Right lobe of liver (tissue), 6 donors: ENCODE results near the gene KCNK7. TPM values are rescaled to one million over a fixed set of nuclear protein-coding genes. Genes with fewer than 3 reads are reported as not detected.

Source experiments
- ATAC-seq, 4 donors: fragments of 200-7000 bp; cut with Tn5 transposase; one replicate each; pipeline ENCODE4 v1.9.1; 2020; ENCODE audit warnings: mild to moderate bottlenecking in 4 of 4, moderate library complexity in 4 of 4
- DNase-seq, 3 donors: peaks; one replicate each; pipeline ENCODE4 v3.0.0-alpha.2; 2020
- H3K27ac ChIP-seq, 3 donors: fragments of 200-600 bp; one replicate each; pipeline ENCODE4 v1.8.0; 2022
- H3K27me3 ChIP-seq, 2 donors: fragments of 200-600 bp; one replicate each; pipeline ENCODE4 v1.8.0; 2022
- H3K36me3 ChIP-seq, 4 donors: fragments of 200-600 bp; sonication (generic) in 1 of 4; one replicate each; pipeline versions ENCODE4 v1.5.1 to v1.8.0; 2017 to 2022; ENCODE audit warnings: control low read depth in 1 of 4
- H3K4me1 ChIP-seq, 4 donors: fragments of 200-600 bp; sonication (generic) in 1 of 4; one replicate each; pipeline versions ENCODE4 v1.5.1 to v1.8.0; 2017 to 2022; ENCODE audit warnings: control low read depth in 1 of 4
- H3K4me3 ChIP-seq, 3 donors: fragments of 200-600 bp; one replicate each; pipeline ENCODE4 v1.8.0; 2022
- H3K9me3 ChIP-seq, 4 donors: fragments of 200-600 bp; sonication (generic) in 1 of 4; one replicate each; pipeline versions ENCODE4 v1.5.1 to v1.8.0; 2017 to 2022; ENCODE audit warnings: control low read depth in 1 of 4
- CTCF ChIP-seq, 4 donors: fragments of 200-600 bp in 3 of 4; fragments of 450-650 bp in 1 of 4; IDR thresholded peaks; one replicate each; pipeline versions ENCODE4 v1.5.1 to v1.8.0; 2016 to 2022; ENCODE audit warnings: antibody characterized with exemption in 4 of 4, mild to moderate bottlenecking in 2 of 4
- POLR2A ChIP-seq: fragments of 450-650 bp; IDR thresholded peaks from one replicate; pipeline ENCODE4 v1.6.1; 2017; ENCODE audit warnings: antibody characterized with exemption, mild to moderate bottlenecking
- WGBS: methylation state at CpG from one replicate; pipeline ENCODE4 v1.1.6; 2018; ENCODE audit warnings: low coverage, low lambda C conversion rate; ENCODE audit not compliant: insufficient coverage; ENCODE audit errors: missing lambda C conversion rate; 5-methylcytosine and 5-hydroxymethylcytosine counted together
- intact Hi-C, 2 donors: fragments of 100-400 bp; cut with DNase I; formaldehyde crosslinking; loops; one replicate each; pipeline versions ENCODE4 v1.11.2 to v1.14.1; 2022
- total RNA-seq, 6 experiments: library from RNA; depleted of rRNA in 2 of 6; stranded (reverse); fragments of >200 nt in 2 of 6; fragmentation: NEBNext Ultra II Directional in 3 of 6; extraction: Animal tissue kit (Norgen Biotek cat#: 25700) in 3 of 6; gene quantifications; one replicate each; pipeline versions ENCODE4 v1.1.0 to v1.2.4, GENCODE V29; 2016 to 2023
- donor health status: DM: no; HTN: yes; CAD: no.
- donor health status: DM: no; HTN: no; CAD: no.
- donor health status: DM: no; HTN: no; CAD: no.
- donor health status: DM: no; HTN: yes; CAD: no.
- donor health status: DM: no; HTN: yes; CAD: no.

KCNK7 gene
- total RNA-seq, 6 experiments from 2014 or later = 0.31 TPM; not detected in 5

DNA sequence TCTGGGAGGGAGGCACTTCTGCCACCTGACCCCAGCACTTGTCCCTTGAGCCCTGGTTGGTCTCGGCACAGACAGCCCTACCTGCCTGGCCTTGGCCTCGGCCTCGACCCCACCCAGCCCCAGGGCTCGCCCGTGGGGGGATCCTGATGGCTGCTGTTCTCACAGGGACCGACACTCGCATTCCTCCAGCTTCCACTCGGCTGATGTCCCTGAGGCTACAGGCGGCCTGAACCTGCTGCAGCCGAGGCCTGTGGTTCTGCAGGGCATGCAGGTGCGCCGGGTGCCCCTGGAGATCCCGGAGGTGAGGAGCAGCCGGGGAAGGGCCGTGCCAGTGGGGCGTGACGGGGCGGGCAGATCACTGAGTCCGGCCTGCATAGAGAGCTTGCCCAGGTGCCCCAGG lies 25.1 kb upstream of the KCNK7 start:
- no peak overlapping the region for H3K4me3 ChIP-seq
- H3K36me3 ChIP-seq = peaks cover 0 to 46% (median 14%) of the 10 kb centered on the region in 4 donors
- peaks cover 0 to 9% (median 3%) of the 10 kb centered on the region in 4 donors for H3K4me1 ChIP-seq
- no peaks in the 10 kb centered on the region for H3K27me3 ChIP-seq
- no CpG with 5 or more reads among the region's 19 CpGs for WGBS
- no peak for ATAC-seq
- TF ChIP-seq POLR2A (no peak), CTCF (IDR thresholded peaks at IDR 0.05) (no peak)
- H3K27ac ChIP-seq = no peak overlapping the region
- intact Hi-C loops = loop anchor here (10.0 kb wide), 3 partner anchors 84 to 204 kb away; no protein-coding TSS in a partner anchor
- DNase-seq = no peak
- H3K9me3 ChIP-seq = no peaks in the 10 kb centered on the region

DNA sequence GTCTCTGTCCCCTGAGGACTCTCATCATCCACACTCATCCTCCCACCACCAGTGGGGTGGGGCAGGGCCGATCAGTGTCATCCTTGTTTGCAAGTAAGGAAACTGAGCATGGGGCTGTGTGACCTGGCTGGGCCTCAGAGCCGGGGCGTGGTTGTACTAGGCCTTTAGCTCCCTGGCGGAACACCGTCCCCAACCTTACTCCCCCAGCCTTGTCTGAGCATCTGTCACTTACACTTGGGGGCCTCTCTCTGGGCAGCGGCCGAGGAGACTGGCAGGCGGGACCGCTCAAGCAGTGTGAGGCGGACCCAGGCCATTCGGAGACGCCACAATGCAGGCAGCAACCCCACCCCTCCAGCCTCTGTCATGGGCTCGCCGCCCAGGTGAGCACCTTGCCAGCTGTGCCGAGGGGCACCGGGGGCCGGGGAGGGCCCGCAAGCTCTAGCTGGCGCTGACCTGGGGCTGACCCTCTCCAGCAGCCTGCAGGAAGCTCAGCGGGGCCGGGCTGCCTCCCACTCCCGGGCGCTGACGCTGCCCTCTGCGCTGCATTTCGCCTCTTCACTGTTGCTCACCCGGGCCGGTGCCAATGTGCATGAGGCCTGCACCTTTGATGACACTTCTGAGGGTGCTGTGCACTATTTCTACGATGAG lies 23.8 kb upstream of the KCNK7 start:
- no peak overlapping the region for H3K4me3 ChIP-seq
- no peak overlapping the region for H3K27ac ChIP-seq
- DNase-seq (no peak), ATAC-seq (no peak)
- no peaks in the 10 kb centered on the region for H3K27me3 ChIP-seq
- WGBS = 89% methylated on average over 6 of the region's 29 CpGs
- no peaks in the 10 kb centered on the region for H3K9me3 ChIP-seq
- TF ChIP-seq CTCF (IDR thresholded peaks at IDR 0.05) = no peak
- TF ChIP-seq POLR2A = no peak
- peaks cover 0 to 39% (median 13%) of the 10 kb centered on the region in 4 donors for H3K36me3 ChIP-seq
- peaks cover 0 to 9% (median 3%) of the 10 kb centered on the region in 4 donors for H3K4me1 ChIP-seq
- intact Hi-C loops = no loop called here

- intact Hi-C loops = no loop called here
- H3K27ac ChIP-seq = no peak overlapping the region
- H3K4me3 ChIP-seq = no peak overlapping the region
- no peak for DNase-seq
- H3K36me3 ChIP-seq = peaks cover 0 to 33% (median 13%) of the 10 kb centered on the region in 4 donors
- 87% methylated on average over 5 of the region's 14 CpGs for WGBS
- no peaks in the 10 kb centered on the region for H3K27me3 ChIP-seq
- H3K9me3 ChIP-seq = no peaks in the 10 kb centered on the region
- no peak for ATAC-seq
- H3K4me1 ChIP-seq = peaks cover 0 to 9% (median 3%) of the 10 kb centered on the region in 4 donors
- TF ChIP-seq CTCF (IDR thresholded peaks at IDR 0.05) (no peak), POLR2A (no peak)
Observed at GRCh38 chr11:65618763-65619162, 23.2 kb upstream of the KCNK7 start.

GRCh38 chr11:65617990-65618751 lies 22.6 kb upstream of the KCNK7 start:
- 76% methylated on average over 5 of the region's 33 CpGs for WGBS
- no peak for ATAC-seq
- Histone ChIP-seq H3K4me1 (peaks cover 0 to 9% (median 4%) of the 10 kb centered on the region in 4 donors), H3K9me3 (no peaks in the 10 kb centered on the region), H3K27ac (no peak overlapping the region), H3K4me3 (no peak overlapping the region), H3K36me3 (peaks cover 0 to 31% (median 13%) of the 10 kb centered on the region in 4 donors), H3K27me3 (no peaks in the 10 kb centered on the region)
- intact Hi-C loops = no loop called here
- no peak for DNase-seq
- no peak for TF ChIP-seq POLR2A
- no peak for TF ChIP-seq CTCF (IDR thresholded peaks at IDR 0.05)
